ENCODE data around the gene VN1R5.

The VN1R5 gene

GRCh38 chr1:247299723-247300381, 44.0 kb downstream of the VN1R5 start:
- no peak overlapping the region for H3K4me3 ChIP-seq (ENCODE audit: low read depth, low read length)
- TF ChIP-seq MYC (IDR thresholded peaks at IDR 0.05; ENCODE audit: low read depth, low read length): no peak
- TF ChIP-seq MAX (IDR thresholded peaks at IDR 0.05; ENCODE audit: low read depth, low read length): no peak
- no peak for TF ChIP-seq CTCF (IDR thresholded peaks at IDR 0.05; ENCODE audit: low read depth, low read length)
- TF ChIP-seq POLR2A (IDR thresholded peaks at IDR 0.05; ENCODE audit: extremely low read depth, insufficient read length): no peak
- no peak for DNase-seq (ENCODE audit: low read depth)

GRCh38 chr1:247300491-247301175, 44.8 kb downstream of the VN1R5 start:
- DNase-seq (ENCODE audit: low read depth): no peak
- no peak for TF ChIP-seq MAX (IDR thresholded peaks at IDR 0.05; ENCODE audit: low read depth, low read length)
- no peak for TF ChIP-seq POLR2A (IDR thresholded peaks at IDR 0.05; ENCODE audit: extremely low read depth, insufficient read length)
- no peak for TF ChIP-seq MYC (IDR thresholded peaks at IDR 0.05; ENCODE audit: low read depth, low read length)
- TF ChIP-seq CTCF (IDR thresholded peaks at IDR 0.05; ENCODE audit: low read depth, low read length): no peak
- no peak overlapping the region for H3K4me3 ChIP-seq (ENCODE audit: low read depth, low read length)

- DNase-seq (ENCODE audit: low read depth): no peak
- no peak for TF ChIP-seq MAX (IDR thresholded peaks at IDR 0.05; ENCODE audit: low read depth, low read length)
- TF ChIP-seq CTCF (IDR thresholded peaks at IDR 0.05; ENCODE audit: low read depth, low read length): no peak
- no peak for TF ChIP-seq MYC (IDR thresholded peaks at IDR 0.05; ENCODE audit: low read depth, low read length)
- no peak for TF ChIP-seq POLR2A (IDR thresholded peaks at IDR 0.05; ENCODE audit: extremely low read depth, insufficient read length)
- H3K4me3 ChIP-seq (ENCODE audit: low read depth, low read length): no peak overlapping the region
Observed at GRCh38 chr1:247301176-247301540, 45.3 kb downstream of the VN1R5 start.

- H3K4me3 ChIP-seq (ENCODE audit: low read depth, low read length): no peak overlapping the region
Observed at GRCh38 chr1:247303216-247303615, 47.3 kb downstream of the VN1R5 start.

GRCh38 chr1:247304031-247304430, 48.2 kb downstream of the VN1R5 start:
- DNase-seq (ENCODE audit: low read depth): no peak
- TF ChIP-seq MYC (IDR thresholded peaks at IDR 0.05; ENCODE audit: low read depth, low read length) (no peak), POLR2A (IDR thresholded peaks at IDR 0.05; ENCODE audit: extremely low read depth, insufficient read length) (no peak), MAX (IDR thresholded peaks at IDR 0.05; ENCODE audit: low read depth, low read length) (no peak), CTCF (IDR thresholded peaks at IDR 0.05; ENCODE audit: low read depth, low read length) (no peak)
- H3K4me3 ChIP-seq (ENCODE audit: low read depth, low read length): no peak overlapping the region

More at GRCh38 chr1:247303216-247303615, 47.3 kb downstream of the VN1R5 start:
- TF ChIP-seq MYC (IDR thresholded peaks at IDR 0.05; ENCODE audit: low read depth, low read length) (no peak), CTCF (IDR thresholded peaks at IDR 0.05; ENCODE audit: low read depth, low read length) (no peak), MAX (IDR thresholded peaks at IDR 0.05; ENCODE audit: low read depth, low read length) (no peak), POLR2A (IDR thresholded peaks at IDR 0.05; ENCODE audit: extremely low read depth, insufficient read length) (no peak)
- no peak for DNase-seq (ENCODE audit: low read depth)
